Stimulated activated CD8-positive, alpha-beta memory T cell treated with anti-CD3 and anti-CD28 coated beads, Interleukin-7, amount 100 ng/mL, for 24 hours (primary cell): ENCODE measurements around the gene FOXE1.

ENCODE experiments used
- DNase-seq: peaks from one replicate; pipeline ENCODE4 v3.0.0-alpha.2; 2020; ENCODE audit warnings: low read depth

FOXE1 gene

GRCh38 chr9:97853056-97853843, at the start of gene FOXE1:
TSS of gene FOXE1 (plus strand) at chr9:97853226. CDS start at chr9:97853915, 689 bp downstream.
- DNase-seq: no peak

GRCh38 chr9:97804059-97804365, 49.0 kb upstream of the FOXE1 start:
- no peak for DNase-seq

- DNase-seq: no peak
Observed at GRCh38 chr9:97806721-97807120, 46.3 kb upstream of the FOXE1 start.

- DNase-seq: no peak
Observed at GRCh38 chr9:97807681-97808080, 45.3 kb upstream of the FOXE1 start.

GRCh38 chr9:97808415-97808814, 44.6 kb upstream of the FOXE1 start:
- no peak for DNase-seq

DNA sequence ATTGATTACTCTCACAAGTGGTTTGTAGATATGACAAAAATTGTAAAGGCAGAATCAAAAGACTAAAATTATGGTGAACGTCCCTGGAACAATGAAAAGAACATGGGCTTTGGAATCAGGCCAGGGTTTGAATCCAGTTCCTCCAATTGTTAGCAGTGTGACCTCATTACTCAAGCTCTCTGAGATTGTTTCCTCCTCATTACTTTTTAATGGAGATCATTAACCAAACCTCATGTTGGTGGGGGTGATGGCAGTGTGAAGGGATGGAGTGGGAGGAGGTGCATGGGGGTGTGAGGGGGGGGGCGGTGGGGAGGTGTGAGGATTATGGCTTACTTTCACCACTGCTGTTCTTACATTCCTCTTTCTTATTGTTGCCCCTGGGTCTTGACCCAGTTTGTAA, 44.1 kb upstream of the FOXE1 start:
- DNase-seq: no peak

DNA sequence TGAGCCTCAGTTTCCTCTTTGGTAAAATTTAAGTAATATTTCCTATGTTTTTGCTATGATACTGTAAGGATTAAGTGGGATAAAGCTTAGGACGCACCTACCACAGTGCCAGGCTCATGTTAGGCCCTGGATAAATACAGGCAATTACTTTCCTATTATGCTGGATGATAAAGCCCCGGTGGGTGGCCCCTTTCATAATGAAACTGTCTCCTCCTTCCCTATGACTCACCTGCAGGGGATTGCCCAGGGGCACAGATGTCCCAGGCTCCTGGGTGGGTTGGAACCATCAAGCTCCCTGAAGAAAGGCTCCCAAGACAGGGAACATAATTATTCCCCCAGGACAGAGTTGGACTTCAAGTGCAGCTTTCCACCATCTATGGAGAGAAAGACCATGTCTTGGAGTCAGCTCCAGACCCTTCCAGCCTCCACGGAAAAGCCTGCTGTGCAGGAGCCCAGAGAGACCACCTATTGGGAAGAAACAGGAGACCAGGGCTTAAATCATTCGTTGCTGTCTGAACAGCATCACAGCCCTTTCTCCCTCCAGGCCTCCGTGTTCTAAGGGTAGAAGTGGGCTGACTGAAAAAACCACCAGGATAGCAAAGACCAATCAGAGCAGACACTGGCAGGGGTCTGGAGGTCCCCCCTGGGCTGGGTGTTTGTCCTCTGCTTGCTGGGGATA, 43.2 kb upstream of the FOXE1 start:
- no peak for DNase-seq

- no peak for DNase-seq
Observed at GRCh38 chr9:97811533-97812246, 41.3 kb upstream of the FOXE1 start.

DNA sequence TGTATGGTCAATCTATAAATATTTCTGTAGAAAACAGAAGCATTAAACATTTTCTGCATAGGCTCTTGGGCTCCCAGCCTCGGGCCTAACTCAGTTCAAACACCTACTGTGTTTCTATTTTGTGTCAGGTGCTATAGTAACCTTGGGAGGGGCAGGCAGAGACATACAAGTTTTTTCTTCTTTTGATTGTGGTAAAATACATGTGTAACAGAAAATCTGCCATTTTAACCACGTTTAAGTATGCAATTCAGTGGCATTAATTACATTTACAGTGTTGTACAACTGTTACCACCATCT, 40.8 kb upstream of the FOXE1 start:
- DNase-seq: no peak

- no peak for DNase-seq
Observed at GRCh38 chr9:97813072-97813471, 40.0 kb upstream of the FOXE1 start.

DNA sequence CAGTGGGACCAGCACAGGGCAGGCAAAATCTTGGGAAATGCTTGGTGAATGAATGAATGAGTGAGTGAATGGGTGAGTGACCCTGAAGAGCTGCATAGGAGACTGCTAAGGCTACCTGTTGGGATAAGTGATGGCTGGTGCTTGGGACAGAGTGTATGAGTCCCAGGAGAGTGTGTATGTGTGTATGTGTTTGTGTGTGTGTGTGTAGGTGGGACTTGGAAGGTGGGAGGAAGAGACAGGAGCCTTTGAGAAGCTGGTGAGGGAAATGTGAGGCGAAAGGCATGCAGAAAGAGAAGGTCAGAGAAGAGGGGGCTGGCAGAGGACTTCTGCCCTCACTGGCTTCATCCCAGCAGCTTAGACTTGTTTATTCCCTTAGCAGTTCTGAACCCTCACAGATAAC, 33.3 kb upstream of the FOXE1 start:
- DNase-seq: no peak

- no peak for DNase-seq
Observed at GRCh38 chr9:97820373-97820772, 32.7 kb upstream of the FOXE1 start.

DNA sequence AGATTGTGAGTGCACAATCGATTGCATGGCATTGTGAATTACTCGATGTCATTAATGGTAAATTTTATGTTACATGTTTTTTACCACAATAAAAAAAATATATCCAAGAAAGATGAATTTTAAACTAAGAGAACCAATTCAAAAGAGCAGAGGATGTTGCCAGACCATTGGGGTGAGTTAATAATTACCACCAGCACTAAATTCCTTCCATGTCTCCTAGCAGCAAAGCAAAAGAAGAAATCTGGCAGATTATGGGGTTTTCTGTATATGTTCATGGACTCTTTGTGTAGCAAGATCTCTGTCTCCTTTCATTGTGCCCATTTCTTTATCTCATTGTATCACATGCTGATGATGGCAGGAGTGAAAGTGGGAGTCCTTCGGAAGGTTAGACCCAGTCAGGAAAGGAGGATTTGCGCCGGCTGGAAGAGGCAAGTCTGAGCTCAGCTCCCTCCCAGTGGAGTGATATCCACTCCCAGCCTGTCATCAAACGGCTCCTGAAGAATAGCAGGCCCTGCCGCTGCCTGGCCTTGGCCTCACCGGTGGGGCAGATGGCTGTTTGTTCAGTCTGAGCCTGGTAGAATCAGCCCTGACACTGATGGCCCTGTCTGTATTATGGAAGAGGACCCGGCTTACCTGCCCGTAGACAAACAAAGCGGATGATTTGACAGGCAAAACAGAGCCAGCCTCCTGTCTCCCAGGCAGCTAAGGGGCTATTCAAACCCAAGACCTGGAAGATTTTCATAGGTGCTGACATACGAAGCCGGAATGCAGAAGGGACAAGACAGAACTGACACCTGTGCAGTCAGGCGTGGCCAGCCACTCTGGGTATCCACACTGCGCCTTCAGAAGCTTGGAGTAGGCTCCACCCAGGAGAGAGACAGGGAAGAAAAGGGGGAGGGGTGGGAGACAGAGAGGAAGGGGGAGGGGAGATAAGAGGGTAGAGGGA, 21.9 kb upstream of the FOXE1 start:
- DNase-seq: no peak

DNA sequence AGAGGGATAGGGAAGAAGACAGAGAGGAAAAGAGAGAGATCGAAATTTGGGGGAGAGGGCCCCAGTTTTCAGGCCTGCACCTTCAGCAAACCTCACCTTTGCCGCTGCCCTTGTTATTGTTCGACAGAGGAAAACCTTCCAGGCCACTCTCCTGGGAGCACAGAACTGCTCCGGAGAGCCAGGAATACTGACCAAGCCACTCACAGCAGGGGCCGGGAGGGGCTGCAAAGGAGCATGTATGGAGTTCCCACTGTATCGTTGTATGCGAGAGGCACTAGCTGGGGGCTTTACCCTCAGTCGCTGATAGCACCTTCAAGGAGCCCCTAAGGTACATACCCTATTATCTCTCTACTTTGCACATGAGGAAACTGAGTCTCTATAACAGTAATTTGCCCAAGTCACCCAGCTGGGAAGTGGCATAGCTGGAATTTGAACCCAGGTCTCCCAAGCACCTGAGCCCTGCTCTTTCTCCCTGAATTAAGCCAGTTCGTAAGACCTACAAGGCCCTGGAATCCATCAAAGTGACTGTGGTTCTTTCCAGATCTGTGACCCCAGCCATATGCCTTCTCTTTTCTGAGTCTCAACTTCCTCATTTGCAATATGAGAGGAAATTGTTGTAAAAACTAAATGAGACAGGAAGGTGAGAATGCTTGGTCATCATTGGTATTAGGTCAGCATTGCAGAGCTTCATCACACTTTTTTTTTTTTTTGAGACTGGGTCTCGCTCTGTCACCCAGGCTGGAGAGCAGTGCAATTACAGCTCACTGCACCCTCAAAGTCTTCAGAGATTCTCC, 21.0 kb upstream of the FOXE1 start:
- no peak for DNase-seq

- no peak for DNase-seq
Observed at GRCh38 chr9:97840521-97840920, 12.5 kb upstream of the FOXE1 start.

- no peak for DNase-seq
Observed at GRCh38 chr9:97842960-97843359, 10.1 kb upstream of the FOXE1 start.

DNA sequence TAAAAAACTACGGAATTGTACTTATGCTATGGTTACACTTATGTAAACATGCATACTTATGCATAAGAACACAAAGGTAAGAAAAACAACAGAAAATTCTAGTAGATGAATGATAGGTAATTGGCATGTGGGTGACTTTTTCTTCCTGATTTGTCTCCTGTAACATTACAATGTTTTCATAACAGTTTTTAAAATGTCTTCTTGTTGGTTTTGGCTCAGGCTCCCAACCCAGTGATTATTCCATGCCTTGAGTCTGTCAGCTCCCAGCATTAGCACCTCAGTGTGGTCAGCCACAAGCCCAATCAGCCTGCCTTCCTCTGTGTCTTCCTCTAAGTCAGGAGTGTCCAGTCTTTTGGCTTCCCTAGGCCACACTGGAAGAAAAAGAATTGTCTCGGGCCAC, 7.9 kb upstream of the FOXE1 start:
- DNase-seq: no peak

DNA sequence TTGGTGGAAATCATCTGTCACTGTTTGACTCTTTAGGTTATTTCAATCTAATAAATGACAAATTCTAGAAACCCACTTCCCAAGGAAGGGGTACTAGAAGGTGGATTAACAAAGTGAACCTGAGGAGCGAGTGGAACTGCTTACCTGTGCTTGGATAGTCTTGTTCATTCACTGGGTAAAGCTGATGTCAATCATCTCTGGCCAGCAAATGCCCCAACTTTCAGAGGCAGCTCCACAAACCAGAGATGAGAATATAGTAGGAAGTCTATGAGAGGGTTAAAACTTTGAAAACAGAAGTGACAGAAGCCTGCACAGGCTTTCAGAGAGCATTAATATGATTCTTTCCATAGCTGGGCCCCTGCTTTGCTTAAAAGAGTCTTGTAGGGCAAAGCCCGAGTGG, 7.3 kb upstream of the FOXE1 start:
- no peak for DNase-seq

DNA sequence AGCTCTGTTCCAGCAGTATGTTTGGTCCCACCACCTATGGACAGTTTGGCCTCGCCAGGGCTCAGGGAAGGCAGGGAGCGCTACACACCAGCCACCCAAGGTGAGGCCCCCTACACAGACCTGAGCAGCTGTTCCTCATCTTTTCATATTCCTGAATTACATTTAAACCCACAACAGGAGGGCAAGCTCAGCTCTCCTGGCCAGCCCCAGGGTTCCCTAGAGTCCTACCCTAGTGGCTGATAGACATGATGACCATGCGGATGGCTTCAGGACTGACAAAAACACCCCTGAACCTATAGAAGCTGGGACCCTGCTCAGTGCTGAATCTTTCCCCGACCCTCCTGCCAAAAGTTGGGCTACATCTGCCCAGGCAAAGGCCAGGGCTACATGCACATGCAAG, 6.7 kb upstream of the FOXE1 start:
- DNase-seq: no peak

DNA sequence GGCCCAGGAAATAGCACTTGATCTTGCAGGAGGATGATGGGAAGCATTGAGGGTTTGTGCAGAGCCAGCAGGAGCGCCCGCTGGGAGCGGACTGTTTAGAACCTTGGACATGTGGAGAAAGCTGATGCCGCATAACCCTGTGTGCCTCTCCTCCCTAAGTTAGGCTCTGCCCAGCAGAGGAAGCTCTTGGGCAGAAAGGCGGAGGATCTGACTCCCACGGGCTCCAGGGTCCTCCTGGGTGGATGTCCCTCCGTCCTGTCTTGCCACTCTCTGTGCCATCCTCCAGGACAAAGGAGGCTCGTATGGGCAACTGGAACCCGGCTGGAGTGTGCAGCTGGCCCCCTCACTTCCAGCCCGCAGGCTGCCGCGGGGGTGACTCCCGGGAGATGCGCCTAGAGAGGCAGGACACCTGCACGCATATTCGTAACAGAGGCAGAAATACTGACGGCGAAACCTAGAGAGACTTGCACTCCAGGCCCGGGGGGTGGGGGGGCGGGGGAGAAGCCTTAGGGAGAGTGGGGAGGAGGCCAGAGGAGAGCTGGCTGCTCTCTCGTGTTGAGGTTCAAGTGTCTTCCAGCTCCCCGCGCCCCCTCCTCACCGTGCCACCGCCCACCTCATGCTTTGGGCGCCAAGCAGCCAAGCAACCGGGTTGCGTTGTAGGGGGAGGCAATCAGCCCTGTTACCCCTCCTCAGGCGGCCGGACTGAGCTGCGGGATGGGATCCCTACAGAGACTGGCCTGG, 5.4 kb upstream of the FOXE1 start:
- no peak for DNase-seq

DNA sequence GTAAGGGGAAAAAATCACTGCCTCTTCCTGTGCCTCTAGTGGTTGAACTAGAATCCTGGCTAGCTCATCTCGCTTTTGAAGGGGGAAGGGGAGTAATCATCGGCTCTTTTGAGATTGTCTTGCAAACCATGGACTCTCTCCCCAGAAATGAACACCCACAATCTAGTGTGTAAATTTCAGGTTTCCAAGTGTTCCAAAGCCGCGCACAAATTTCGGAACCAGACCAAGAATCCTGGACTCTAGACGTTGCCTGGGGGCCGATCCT, 4.9 kb upstream of the FOXE1 start:
- no peak for DNase-seq
